Astrocyte (in vitro differentiated cells and primary cell): Measurements from ENCODE around the gene EVI5L. TPM values are rescaled to one million over a fixed set of nuclear protein-coding genes. Genes with fewer than 3 reads are reported as not detected.

Source experiments
- DNase-seq: peaks from one replicate; pipeline ENCODE4 v3.0.0-alpha.2; 2010; ENCODE audit warnings: low read depth
- FAIRE-seq: peaks from 2 replicates; lab custom pipeline; 2011; peaks lifted over from hg19 to GRCh38; lab: Jason Lieb, UNC
- H2AFZ ChIP-seq: 2 replicates; pipeline ENCODE4 v1.6.0; 2012; ENCODE audit warnings: low read depth, low read length, inconsistent platforms
- H3K27ac ChIP-seq: 2 replicates; pipeline ENCODE4 v1.5.1; 2011; ENCODE audit warnings: low read depth, low read length, inconsistent platforms
- H3K27me3 ChIP-seq: 2 replicates; pipeline ENCODE4 v1.6.0; 2011; ENCODE audit warnings: low read length, inconsistent platforms; ENCODE audit not compliant: insufficient read depth
- H3K36me3 ChIP-seq: 2 replicates; pipeline ENCODE4 v1.5.1; 2011; ENCODE audit warnings: low read length, inconsistent platforms; ENCODE audit not compliant: insufficient read depth
- H3K4me1 ChIP-seq: 2 replicates; pipeline ENCODE4 v1.5.1; 2011; ENCODE audit warnings: low read length, inconsistent platforms; ENCODE audit not compliant: insufficient read depth
- H3K4me2 ChIP-seq: 2 replicates; pipeline ENCODE4 v1.6.0; 2012; ENCODE audit warnings: low read length, inconsistent platforms
- H3K4me3 ChIP-seq: 2 replicates; pipeline ENCODE4 v1.5.1; 2011; ENCODE audit warnings: low read depth, mild to moderate bottlenecking, low read length, inconsistent platforms; ENCODE audit not compliant: insufficient read depth
- H3K79me2 ChIP-seq: 2 replicates; pipeline ENCODE4 v1.6.0; 2012; ENCODE audit warnings: mild to moderate bottlenecking, low read length, inconsistent platforms; ENCODE audit not compliant: insufficient read depth
- H3K9ac ChIP-seq: 2 replicates; pipeline ENCODE4 v1.6.0; 2012; ENCODE audit warnings: mild to moderate bottlenecking, low read length, inconsistent platforms
- H3K9me3 ChIP-seq: 2 replicates; pipeline ENCODE4 v1.5.1; 2012; ENCODE audit warnings: low read depth, mild to moderate bottlenecking, low read length, inconsistent platforms; ENCODE audit not compliant: insufficient read depth
- H4K20me1 ChIP-seq: 2 replicates; pipeline ENCODE4 v1.6.0; 2012; ENCODE audit warnings: low read length, inconsistent platforms; ENCODE audit not compliant: insufficient read depth
- H3K27ac Mint-ChIP-seq: one replicate; pipeline ENCODE4 v1.8.0; 2021; ENCODE audit warnings: mild to moderate bottlenecking, mixed read lengths; ENCODE audit not compliant: unreplicated experiment
- H3K27me3 Mint-ChIP-seq: one replicate; pipeline ENCODE4 v1.8.0; 2021; ENCODE audit warnings: low read depth, mixed read lengths; ENCODE audit not compliant: unreplicated experiment
- H3K36me3 Mint-ChIP-seq: one replicate; pipeline ENCODE4 v1.8.0; 2021; ENCODE audit warnings: low read depth, mixed read lengths; ENCODE audit not compliant: unreplicated experiment
- H3K4me1 Mint-ChIP-seq: one replicate; pipeline ENCODE4 v1.8.0; 2021; ENCODE audit warnings: low read depth, mixed read lengths; ENCODE audit not compliant: unreplicated experiment
- H3K4me3 Mint-ChIP-seq: one replicate; pipeline ENCODE4 v1.8.0; 2021; ENCODE audit warnings: mild to moderate bottlenecking, moderate library complexity, mixed read lengths; ENCODE audit not compliant: unreplicated experiment
- H3K9me3 Mint-ChIP-seq: one replicate; pipeline ENCODE4 v1.8.0; 2021; ENCODE audit warnings: mild to moderate bottlenecking, mixed read lengths; ENCODE audit not compliant: unreplicated experiment
- EZH2 ChIP-seq: IDR thresholded peaks from 2 replicates; pipeline ENCODE4 v1.6.1; 2012; ENCODE audit warnings: mild to moderate bottlenecking, low read length, inconsistent platforms; ENCODE audit not compliant: insufficient read depth
- total RNA-seq: library from RNA; stranded (reverse); gene quantifications from 2 replicates; pipeline ENCODE4 v1.2.1, GENCODE V29; 2021
- TF ChIP-seq, protein P1 (sequence below): IDR thresholded peaks from 2 replicates; pipeline ENCODE4 v1.5.1; 2011; ENCODE audit warnings: low read depth, mild to moderate bottlenecking, inconsistent platforms, low read length, moderate library complexity; ENCODE audit not compliant: insufficient read depth

EVI5L gene
- total RNA-seq, 1 donor from 2014 or later: 22.1 TPM

DNA sequence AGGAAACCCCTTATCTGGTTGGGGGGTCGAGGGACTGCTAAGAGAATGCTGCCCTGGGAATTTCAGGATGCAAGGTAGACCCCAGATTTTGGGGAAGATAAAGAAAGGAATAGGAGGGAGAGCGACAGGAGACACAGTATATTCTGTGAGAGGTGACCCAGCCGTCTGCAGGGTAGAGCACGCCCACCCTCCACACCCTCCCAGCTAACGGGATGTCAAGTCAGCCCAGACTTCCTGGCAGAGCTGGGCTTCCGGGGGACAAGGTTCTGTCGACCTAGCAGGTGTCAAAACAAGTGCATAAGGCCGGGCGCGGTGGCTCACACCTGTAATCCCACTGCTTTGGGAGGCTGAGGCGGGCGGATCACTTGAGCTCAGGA lies 44.9 kb downstream of the EVI5L start:
- no peak overlapping the region for H3K9ac ChIP-seq
- no peak for FAIRE-seq
- H3K36me3 Mint-ChIP-seq: no peaks in the 10 kb centered on the region
- H3K27me3 Mint-ChIP-seq: peaks cover 14% of the 10 kb centered on the region
- no peaks in the 10 kb centered on the region for H3K9me3 Mint-ChIP-seq
- H3K4me1 ChIP-seq: peaks cover 7% of the 10 kb centered on the region
- no peak overlapping the region for H2AFZ ChIP-seq
- H3K9me3 ChIP-seq: no peaks in the 10 kb centered on the region
- TF ChIP-seq, protein P1, sequence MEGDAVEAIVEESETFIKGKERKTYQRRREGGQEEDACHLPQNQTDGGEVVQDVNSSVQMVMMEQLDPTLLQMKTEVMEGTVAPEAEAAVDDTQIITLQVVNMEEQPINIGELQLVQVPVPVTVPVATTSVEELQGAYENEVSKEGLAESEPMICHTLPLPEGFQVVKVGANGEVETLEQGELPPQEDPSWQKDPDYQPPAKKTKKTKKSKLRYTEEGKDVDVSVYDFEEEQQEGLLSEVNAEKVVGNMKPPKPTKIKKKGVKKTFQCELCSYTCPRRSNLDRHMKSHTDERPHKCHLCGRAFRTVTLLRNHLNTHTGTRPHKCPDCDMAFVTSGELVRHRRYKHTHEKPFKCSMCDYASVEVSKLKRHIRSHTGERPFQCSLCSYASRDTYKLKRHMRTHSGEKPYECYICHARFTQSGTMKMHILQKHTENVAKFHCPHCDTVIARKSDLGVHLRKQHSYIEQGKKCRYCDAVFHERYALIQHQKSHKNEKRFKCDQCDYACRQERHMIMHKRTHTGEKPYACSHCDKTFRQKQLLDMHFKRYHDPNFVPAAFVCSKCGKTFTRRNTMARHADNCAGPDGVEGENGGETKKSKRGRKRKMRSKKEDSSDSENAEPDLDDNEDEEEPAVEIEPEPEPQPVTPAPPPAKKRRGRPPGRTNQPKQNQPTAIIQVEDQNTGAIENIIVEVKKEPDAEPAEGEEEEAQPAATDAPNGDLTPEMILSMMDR: no peak
- no peak for TF ChIP-seq EZH2
- no peak for DNase-seq
- H3K36me3 ChIP-seq: no peaks in the 10 kb centered on the region
- no peak overlapping the region for H3K4me2 ChIP-seq
- H3K27ac ChIP-seq: no peak overlapping the region
- peaks cover 9% of the 10 kb centered on the region for H3K4me1 Mint-ChIP-seq
- no peaks in the 10 kb centered on the region for H4K20me1 ChIP-seq
- H3K4me3 ChIP-seq: no peak overlapping the region
- H3K27ac Mint-ChIP-seq: no peak overlapping the region
- H3K4me3 Mint-ChIP-seq: peak overlapping the region; percentile 45
- H3K79me2 ChIP-seq: no peaks in the 10 kb centered on the region
- peaks cover 12% of the 10 kb centered on the region for H3K27me3 ChIP-seq

GRCh38 chr19:7877249-7877836 lies 47.3 kb downstream of the EVI5L start:
- DNase-seq: no peak
- Histone ChIP-seq H4K20me1 (no peaks in the 10 kb centered on the region), H3K27me3 (peaks cover 12% of the 10 kb centered on the region), H3K4me2 (no peak overlapping the region), H3K4me3 (no peak overlapping the region), H3K27ac (no peak overlapping the region), H3K4me1 (peaks cover under 1% of the 10 kb centered on the region), H2AFZ (no peak overlapping the region), H3K36me3 (no peaks in the 10 kb centered on the region), H3K79me2 (no peaks in the 10 kb centered on the region), H3K9ac (no peak overlapping the region), H3K9me3 (peaks cover 4% of the 10 kb centered on the region)
- FAIRE-seq: no peak
- peak overlapping the region; percentile 77 for H3K27ac Mint-ChIP-seq
- peaks cover 4% of the 10 kb centered on the region for H3K4me1 Mint-ChIP-seq
- TF ChIP-seq EZH2: no peak
- TF ChIP-seq, protein P1: no peak
- peaks cover 14% of the 10 kb centered on the region for H3K27me3 Mint-ChIP-seq
- H3K9me3 Mint-ChIP-seq: no peaks in the 10 kb centered on the region
- H3K36me3 Mint-ChIP-seq: no peaks in the 10 kb centered on the region
- H3K4me3 Mint-ChIP-seq: peak overlapping the region; percentile 9

DNA sequence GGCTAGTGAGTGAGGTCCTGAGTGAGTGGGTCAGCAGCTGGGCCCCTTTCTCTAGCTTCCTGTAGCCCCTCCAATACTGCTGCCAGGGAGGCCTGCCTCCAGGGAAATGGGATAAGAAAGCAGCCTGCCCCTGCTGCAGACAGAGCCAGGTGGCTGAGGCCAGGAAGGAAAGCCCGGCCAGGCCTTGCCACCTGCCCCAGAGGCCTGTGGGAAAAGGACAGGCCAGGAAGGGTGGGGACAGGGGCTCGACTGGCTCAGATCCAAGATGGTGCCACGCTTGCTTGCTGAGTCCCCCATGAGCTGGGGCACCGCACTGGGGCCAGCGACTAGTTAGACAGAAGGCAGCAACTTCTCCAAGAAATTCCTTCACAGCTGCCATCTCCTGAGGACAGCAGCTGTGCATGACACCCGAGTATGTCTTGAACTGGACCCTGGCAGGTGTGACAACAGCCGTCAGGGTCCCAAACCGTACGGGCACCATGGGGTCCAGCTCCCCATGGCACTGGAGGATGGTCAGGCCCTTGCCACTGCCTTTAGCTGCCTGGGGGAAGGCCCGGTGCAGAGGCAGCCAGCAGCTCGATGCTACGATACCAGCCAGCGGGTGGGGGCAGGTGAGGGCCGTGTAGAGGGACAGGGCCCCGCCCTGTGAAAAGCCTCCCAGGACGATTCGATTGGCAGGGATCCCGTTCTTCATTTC lies 49.2 kb downstream of the EVI5L start:
- Histone ChIP-seq H3K36me3 (no peaks in the 10 kb centered on the region), H3K27ac (no peak overlapping the region), H3K4me1 (no peaks in the 10 kb centered on the region), H3K79me2 (no peaks in the 10 kb centered on the region), H2AFZ (no peak overlapping the region), H4K20me1 (no peaks in the 10 kb centered on the region), H3K9ac (no peak overlapping the region), H3K4me2 (no peak overlapping the region), H3K27me3 (peaks cover 6% of the 10 kb centered on the region), H3K4me3 (no peak overlapping the region), H3K9me3 (peaks cover 4% of the 10 kb centered on the region)
- Mint-ChIP-seq H3K4me3 (no peak overlapping the region), H3K9me3 (no peaks in the 10 kb centered on the region), H3K4me1 (peaks cover 4% of the 10 kb centered on the region), H3K36me3 (no peaks in the 10 kb centered on the region), H3K27me3 (peaks cover 12% of the 10 kb centered on the region), H3K27ac (no peak overlapping the region)
- no peak for TF ChIP-seq EZH2
- TF ChIP-seq, protein P1: no peak
- FAIRE-seq (no peak), DNase-seq (no peak)
